Hematopoietic multipotent progenitor cell treated with erythropoietin and hydrocortisone succinate and interleukin-3 and kit ligand, for 6 days (in vitro differentiated cells): ENCODE measurements around the gene FZR1.
"Not testable (repeated sequence)": the region's sequence is repeated elsewhere in the genome, so short reads cannot be mapped to it uniquely, and the experiment has no call there.

Experiments
- DNase-seq: peaks from one replicate; pipeline ENCODE4 v3.0.0-alpha.2; 2015

The FZR1 gene

DNA sequence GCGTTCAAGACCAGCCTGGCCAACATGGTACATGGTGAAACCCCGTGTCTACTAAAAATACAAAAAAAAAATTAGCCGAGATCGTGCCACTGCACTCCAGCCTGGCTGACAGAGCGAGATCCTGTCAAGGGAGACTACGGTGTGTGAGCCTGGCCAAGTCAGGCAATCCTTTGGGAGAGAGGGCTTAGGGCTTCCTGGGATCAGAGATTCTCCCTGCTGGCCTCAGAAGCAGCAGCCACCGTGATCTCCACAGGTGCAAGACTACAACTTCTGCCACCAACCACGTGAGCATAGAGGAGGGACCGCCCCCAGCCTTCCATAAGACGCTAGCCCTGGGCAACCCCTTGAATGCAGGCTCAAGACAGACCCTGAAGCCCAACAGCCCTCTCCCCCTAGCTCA, 43.7 kb downstream of the FZR1 start:
- no peak for DNase-seq

DNA sequence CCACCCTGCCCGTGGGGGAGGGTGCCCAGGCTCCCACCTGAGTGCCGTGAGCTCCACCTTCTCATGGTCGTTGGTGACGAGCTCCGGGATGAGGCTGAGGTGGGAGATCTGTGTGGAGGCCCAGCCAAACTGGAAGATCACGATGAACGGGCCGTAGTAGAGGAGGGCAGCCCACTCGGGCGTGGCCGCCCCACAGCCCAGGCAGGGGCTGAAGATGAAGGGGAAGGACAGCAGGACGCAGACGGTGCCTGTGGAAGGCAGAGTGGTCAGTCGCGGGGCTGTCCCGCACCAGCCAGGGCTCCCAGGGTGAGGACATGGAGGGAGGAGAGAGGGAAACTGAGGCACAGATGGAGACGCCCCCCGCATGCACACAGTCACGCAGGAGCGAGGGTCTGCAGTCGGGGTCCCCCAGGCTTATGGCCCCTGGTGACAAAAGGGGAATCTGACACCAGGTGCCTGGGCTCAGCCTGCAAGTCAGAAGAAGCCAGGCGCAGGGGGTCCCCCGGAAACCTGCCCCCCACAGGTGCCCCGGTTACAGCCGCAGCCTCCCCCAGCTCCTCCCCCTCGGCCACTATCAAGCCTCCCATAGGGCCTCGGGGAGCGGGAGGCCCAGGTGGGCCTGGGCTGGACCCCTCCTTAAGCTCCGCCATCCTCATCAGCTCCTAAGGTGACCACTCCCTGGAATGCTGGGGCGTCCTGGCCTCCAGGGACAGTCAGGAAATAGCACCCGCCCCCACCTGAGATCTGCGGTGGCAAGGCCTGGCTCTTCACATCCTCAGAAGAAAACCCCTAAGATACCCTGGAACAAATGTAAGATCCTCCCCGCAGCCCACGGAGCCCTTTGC, 45.1 kb downstream of the FZR1 start:
- DNase-seq = no peak

DNA sequence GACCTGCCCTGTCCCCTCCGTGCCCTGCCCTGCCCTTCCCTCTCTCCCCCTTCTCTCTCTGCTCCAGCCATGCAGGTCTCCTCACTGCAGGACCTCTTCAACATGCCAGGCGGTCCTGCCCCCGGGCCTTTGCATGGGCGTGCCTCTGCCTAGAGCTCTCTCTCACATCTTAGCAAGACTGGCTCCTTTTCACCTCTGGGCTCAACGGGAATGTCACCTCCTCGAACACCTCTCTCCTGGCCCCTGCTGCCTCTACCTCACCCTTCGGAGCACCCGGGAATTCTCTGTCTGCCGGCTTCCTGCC, 45.6 kb downstream of the FZR1 start:
- DNase-seq = no peak

DNA sequence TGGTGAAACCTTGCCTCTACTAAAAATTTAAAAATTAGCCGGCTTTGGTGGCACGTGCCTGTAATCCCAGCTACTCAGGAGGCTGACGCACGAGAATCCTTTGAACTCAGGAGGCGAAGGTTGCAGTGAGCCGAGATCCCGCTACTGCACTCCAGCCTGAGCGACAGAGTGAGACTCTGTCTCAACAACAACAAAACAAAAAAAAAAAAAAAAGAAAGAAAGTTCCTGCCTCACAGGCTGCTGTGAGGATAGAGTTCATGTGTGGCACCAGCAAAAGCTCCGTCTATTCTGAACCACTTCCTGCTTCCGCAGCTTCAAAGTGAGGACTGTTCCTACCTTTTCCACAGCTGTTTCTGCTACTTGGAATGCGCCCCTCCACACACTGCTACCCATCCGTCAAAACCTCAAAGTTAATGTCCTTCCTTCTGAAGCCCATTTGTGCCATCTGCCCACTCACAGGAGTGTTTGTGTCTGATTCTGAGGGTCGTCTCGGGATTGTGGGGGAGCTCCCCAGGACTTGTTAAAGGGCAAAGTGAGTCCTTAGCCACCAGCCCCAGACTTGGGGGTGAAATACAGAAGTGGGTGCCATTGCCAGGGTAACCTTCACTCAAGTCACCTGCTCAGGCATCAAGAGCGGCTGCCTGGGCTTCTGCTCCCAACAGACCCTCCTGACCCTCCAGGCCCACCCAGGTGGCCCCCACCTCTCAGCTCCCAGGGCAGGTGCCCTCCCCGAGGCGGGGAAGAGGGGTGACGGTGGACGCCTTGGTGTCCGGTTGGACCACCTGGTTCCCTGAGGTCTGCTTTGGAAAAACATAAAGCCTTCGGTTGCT, 48.4 kb downstream of the FZR1 start:
- no peak for DNase-seq

DNA sequence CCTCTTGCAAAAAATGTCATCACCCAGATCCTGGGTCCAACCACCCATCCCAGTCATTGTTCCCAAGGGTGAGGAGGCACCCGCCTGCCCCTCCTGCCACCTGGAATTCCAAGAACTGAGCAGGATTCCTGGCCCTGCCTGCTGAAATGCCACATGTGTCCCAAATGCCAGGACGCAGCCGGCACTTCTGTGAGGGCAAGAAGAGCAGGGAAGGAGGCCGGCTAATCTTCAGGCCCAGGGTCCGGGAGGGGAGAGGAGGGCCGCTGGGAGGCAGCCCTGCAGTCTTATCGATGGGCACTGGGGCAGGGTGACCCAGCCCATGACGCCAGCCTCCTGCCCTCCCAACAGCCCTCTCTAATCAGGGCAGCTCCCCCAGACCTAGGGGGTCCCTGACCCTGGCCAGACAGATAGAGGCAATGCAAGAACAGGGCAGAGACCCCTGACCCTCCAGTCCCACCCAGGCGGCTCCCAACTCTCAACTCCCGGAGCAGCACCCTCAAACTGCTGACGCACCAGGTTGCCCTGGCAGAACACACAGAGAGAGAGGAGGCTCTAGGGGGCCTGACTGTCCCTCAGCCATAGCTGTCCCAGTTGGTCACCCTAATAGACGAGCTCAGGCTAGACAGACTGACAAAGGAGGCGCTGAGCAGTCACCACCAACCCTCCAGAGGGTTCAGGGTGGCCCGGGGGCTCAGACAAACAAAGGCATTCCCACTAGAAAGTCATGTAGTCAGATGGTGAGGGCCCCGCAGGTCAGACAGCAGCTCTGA, 49.7 kb downstream of the FZR1 start:
- peak; percentile 49 for DNase-seq

DNA sequence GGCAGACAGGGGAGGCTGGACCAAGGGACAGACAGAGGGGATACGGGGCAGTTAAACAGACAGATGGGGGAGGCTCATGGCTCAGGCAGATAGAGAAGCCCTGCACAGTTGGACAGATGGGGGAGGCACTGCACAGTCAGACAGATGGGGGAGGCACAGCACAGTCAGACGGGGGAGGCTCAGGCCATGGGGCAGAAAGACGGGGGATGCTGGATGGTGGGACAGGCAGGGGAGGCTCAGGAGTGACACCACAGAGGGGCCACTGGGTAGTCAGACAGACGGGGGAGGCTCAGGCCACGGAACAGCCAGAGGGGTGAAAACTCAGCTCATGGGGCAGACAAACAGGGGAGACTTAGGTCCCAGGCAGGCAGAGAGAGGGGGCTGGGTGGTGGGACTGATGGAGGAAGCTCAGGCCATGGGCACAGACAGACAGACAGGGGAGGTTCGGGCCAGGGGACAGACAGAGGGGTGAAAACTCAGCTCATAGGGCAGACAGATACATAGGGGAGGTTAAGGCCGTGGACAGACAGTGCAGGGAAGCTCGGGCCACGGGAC, 50.4 kb downstream of the FZR1 start:
- DNase-seq = no peak

DNA sequence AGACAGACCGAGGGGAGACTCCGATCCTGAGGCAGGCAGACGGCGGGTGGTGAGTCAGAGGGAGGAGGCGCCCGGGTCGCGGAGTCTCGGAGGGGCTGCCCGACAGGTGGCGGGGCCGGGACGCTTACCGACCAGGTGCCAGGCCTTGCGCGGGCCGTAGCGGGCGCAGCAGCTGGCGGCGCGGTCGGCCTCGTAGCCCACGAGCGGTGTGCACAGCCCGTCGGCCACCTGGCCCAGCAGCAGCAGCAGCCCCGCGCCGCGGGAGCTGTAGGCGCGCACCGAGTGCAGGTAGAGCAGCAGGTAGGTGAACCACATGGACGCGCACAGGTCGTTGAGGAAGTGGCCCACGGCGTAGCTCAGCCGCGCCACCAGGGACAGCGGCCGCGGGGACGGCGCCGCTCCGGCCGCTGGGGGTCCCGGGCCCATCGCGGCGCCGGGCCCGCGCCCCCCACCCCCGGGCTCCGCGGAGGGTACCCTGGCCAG, 50.9 kb downstream of the FZR1 start:
- DNase-seq = peak; percentile 46

DNA sequence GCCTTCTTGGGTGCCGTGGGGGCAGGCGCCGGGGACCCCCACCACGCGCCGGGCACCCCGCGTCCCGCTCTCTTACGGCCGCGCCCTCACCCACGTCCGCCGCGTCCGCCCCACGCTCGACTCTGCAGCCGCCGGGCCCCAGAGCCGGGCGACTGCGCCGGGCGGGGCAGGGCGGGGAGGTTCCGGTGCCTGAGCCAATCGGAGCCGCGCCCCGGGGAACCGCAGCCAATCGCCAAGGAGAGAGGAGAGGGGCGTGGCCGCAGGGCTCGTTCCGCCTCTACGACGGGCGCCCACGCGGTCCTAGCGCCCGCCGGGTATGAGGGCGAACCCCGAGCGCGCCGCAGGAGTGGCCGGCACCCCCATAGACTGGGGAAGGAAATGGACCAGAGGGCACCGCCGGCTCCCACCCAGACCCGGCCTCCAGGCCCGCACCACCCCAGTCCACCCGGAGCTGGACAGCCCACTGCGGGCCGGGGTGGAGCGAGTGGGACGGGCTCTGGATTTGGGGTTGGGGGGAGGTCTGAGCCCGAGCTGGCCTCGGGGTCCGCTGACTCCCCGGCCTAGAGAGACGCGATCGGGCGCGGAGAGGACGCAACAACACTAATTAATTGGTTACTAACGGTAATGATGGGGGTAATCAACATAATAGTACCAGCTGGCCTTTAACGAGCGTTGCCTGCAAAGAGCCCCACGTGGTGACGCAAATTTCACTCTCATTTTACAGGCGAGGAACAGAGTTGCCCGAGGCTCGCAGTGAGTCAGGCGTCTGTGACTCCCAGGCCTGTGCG, 51.5 kb downstream of the FZR1 start, which contains the start of gene MFSD12:
Gene MFSD12 (minus strand): TSS at position 126 of the 788 bp plus-strand sequence. CDS start 183 bp downstream, outside the sequence.
- DNase-seq = peak; percentile 98

DNA sequence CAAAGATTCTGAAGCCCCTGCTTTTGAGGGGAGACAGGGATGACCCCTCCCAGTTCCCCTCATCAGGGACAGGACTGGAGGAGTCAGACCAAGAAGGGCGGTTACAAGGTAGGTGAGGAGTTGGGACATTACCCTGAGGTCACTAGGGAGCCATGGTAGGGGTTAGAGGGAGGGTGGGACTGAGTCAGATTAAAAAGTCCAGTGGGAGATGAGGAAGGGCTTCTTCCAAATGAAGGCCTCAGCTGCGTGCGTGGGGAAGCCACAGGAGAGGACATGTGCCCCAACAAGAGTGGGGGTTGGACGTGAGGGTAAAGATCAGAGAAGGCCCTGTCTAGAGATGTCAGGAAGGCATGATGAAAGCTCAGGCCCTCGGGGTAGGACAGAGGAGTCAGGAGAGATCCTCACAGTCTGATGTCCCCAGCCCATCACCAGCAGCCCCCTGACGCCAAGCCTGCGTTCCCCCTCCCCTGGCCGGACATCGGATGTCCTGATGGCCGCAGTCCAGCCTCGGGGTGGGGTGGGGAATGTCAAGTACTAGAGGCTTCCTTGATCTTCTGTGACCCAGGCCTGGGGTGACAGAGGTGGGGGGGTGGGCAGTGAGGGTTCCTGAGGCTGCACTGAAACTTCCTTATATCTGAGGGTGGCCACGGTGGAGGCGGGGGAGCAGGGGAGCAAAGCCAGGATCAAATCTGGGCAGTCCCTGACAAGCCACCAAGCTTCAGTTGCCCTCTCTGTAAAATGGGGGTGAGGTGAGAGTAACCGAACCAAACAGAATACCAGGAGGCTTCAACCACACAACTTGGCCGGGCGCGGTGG, 57.8 kb downstream of the FZR1 start:
- no peak for DNase-seq

DNA sequence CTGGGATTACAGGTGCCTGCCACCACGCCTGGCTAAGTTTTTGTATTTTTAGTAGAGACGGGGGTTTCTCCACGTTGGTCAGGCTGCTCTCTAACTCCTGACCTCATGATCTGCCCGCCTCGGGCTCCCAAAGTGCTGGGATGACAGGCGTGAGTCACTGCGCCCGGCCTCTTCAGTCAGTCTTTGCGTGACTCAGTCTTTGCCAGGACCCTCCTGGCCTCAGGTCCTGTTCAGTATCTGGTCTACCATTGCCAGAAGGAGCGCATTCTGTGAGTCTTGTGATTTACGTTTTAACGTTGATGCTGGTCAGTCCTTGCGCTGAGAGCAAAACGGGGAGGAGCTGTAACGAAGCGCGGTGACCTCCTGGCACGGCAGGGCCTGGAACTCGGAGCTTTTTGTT, 59.0 kb downstream of the FZR1 start:
- DNase-seq = no peak

DNA sequence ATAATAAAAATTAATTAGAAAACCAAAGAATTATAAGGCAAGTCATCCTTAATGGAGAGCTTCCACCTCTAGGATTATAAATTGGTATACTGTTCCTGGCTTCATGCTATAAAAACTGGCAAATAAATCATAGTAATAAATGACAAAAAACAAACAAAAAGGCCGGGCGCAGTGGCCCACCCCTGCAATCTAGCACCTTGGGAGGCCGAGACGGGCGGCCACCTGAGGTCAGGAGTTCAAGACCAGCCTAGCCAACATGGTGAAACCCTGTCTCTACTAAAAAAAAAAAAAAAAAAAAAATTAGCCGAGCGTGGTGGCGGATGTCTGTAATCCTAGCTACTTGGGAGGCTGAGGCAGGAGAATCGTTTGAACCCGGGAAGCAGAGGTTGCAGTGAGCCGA, 63.9 kb downstream of the FZR1 start:
- not testable (repeated sequence) for DNase-seq

DNA sequence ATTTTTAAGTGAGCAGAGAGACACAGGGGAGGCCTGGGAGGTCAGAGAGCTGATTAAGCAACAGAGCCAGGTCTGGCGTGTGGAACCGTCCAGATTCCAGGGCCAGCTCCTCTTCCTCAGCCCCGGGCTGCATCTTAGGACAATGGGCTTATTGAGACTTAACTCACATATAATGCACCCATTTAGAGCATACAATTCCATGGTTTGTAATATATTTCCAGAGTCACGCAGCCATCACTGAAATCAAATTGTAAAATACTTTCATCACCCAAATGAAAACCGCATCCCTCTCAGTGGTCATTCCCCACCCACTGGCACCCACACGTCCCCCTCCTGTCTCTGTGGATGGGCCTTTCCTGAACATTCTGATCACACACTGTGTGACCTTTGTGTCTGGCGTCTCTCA, 64.5 kb downstream of the FZR1 start:
- no peak for DNase-seq

DNA sequence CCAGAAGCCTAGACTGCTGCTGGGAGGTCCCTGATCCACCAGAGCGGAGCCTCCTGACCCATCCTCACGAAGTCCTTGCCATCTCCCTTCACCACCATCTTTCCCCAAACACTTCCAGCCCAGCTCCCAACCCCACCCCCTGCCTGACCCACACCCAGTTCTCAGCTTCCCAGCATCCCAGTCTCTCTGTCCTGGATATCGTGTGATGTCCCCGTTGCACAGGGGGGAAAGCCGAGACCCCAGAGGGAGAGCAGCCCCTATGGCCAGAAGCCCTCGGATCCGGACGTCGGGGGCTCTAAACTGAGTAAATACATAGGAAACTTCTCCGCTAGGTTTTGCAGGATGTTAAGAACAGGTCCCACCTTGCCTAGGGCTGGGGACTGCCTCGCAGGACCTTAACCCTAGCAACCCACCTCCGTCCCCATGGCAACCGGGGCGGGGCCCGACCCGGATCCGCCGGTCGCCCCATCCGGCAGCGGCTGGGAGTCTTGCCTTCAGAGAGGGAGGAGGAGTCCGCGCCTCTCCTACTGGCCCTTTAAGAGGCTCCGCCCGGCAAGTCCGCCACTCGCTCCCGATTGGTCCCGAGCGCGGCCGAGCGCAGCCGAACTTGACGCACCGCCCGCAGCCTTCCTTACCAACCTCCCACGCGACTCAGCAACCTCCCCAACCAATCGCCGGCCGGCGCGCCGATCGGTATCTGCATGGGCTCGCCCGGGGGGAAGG, 66.2 kb downstream of the FZR1 start:
- peak; percentile 99 for DNase-seq

DNA sequence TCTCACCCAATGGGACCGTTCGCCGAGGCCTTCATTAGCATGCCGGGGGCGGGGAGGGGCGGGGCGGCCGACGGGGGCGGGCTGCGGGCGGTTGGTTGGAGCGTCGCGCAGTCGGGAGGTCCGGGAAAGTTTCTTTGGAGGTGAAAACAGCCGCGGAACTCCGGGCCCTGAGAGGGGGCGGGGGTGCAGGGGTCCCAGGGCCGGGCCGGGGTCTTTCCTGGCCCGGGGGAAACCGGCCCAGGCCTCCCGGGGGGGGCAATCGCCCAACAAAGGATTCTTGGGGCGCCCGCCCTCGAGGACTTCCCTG, 66.7 kb downstream of the FZR1 start, which contains the start of gene HMG20B:
Gene HMG20B (plus strand): TSS at position 90 of the 307 bp plus-strand sequence. CDS start 366 bp downstream, outside the sequence.
- no peak for DNase-seq

DNA sequence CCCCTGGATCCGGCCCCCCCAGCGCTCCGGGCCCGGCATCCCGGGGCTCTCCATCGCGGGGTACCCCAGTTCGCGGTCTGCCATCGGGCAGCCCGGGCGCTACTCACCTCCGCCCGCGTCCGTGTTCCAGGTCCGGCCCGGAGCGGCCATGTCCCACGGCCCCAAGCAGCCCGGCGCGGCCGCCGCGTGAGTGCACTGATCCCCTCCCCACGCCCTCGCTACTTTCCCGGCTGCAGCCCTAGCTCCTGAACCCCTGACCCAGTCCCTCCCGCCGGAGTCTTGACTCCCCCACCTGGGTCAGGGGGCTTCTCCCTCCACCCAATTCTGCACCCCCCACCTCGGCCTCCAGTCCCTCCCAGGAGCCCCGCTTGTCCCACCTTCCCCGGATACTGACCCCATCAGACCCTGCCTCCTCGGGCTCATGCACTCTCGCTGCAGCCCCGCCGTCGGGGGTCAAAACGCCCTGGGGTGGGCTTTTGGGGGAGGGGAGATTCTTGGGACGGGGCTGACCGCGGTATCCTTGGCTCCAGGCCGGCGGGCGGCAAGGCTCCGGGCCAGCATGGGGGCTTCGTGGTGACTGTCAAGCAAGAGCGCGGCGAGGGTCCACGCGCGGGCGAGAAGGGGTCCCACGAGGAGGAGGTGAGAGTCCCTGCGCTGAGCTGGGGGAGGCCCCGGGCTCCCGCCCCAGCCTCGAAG, 67.2 kb downstream of the FZR1 start:
- DNase-seq = peak; percentile 51

DNA sequence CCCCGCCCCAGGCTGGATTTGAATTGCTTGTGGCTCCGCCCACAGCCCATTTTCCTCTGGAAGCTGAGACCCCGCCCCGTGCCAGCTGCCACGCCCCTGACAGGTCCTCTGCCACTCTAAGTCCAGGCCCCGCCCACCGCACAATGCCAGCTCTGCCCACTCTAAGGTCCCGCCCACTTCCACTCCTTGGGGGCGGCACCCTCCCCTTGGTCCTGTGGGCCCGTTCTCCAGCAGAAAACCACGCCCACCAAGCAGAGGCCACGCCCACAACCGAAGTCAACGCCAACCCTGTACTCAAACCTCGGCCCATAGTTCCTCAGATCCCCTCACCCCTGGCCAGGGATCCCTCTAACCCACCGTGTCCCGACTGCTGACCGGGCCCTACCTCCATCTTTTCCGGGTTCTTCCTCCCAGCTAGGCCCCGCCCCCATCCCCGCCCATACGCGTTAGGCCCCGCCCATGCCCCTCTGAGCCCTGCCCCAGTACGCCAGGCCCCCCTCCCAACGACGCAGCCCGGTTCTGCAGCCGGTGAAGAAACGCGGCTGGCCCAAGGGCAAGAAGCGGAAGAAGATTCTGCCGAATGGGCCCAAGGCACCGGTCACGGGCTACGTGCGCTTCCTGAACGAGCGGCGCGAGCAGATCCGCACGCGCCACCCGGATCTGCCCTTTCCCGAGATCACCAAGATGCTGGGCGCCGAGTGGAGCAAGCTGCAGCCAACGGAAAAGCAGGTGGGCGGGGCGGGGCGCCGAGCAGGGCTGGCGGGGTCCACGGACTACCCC, 67.9 kb downstream of the FZR1 start:
- peak; percentile 100 for DNase-seq

DNA sequence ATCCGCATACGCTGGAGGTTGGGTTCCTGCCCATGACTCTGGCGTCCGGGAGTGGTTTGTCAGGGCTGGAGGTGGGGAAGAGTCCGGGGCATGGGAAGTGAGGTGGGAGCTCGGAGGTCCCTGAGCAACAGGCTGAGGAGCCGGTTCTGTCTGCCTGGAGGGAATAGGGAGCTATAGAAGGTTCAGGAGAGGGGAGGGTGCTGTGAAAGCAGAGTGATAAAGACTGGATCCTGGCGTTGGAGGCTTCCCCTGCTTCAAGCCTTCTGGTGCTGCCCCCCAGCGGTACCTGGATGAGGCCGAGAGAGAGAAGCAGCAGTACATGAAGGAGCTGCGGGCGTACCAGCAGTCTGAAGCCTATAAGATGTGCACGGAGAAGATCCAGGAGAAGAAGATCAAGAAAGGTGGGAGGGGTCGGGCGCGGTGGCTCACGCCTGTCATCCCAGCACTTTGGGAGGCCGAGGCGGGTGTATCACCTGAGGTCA, 69.2 kb downstream of the FZR1 start:
- peak; percentile 36 for DNase-seq

DNA sequence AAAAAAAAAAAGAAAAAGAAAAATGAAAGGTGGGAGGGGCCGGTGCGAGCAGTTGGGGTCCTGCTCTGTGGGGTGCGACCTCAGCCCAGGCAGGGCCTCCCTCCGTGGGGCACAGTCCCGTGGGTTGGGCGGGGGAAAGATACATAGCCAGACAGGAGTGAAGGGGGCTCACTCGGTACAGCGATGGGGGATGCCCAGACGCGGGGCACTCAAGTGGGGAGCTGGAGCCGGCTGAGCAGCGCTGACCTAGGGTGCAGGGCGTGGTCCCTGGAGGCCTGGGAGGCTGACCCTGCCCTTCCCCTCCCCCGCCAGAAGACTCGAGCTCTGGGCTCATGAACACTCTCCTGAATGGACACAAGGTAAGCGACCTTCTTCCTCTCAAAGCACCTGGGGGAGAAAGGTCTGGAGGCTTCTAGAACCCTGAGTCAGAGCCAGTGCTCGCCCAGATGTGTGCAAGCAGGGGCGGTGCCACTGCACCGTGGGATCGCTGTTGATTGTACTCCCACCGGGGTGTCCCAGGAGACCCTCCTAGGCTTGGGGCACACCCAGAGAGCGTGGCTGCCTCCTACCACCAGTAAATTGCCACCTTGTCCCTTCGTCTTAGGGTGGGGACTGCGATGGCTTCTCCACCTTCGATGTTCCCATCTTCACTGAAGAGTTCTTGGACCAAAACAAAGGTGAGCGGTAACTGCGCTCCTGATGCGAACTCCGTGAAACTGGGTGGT, 70.0 kb downstream of the FZR1 start:
- no peak for DNase-seq
